CD14-positive monocyte (primary cell): ENCODE results near the gene CHAMP1. TPM values are rescaled to one million over a fixed set of nuclear protein-coding genes. Genes with fewer than 3 reads are reported as not detected.
A peak's percentile ranks its signal among the peaks of the same experiment; 100 is the strongest.
"Not testable (repeated sequence)": the region's sequence is repeated elsewhere in the genome, so short reads cannot be mapped to it uniquely, and the experiment has no call there.

Source experiments
- DNase-seq, 3 donors: peaks; one replicate each; pipeline ENCODE4 v3.0.0-alpha.2; 2011 to 2022
- H2AFZ ChIP-seq: 2 replicates; pipeline ENCODE4 v1.6.0; 2012; ENCODE audit warnings: mild to moderate bottlenecking, low read depth, low read length, inconsistent platforms; ENCODE audit not compliant: insufficient read depth, poor library complexity, severe bottlenecking
- H3K27ac ChIP-seq, 2 donors: 1 replicate in 1 of 2; 2 replicates in 1 of 2; pipeline ENCODE4 v1.5.1; 2012 to 2013; ENCODE audit warnings: low read length in 2 of 2, control low read depth in 1 of 2, inconsistent platforms in 1 of 2, low read depth in 1 of 2, mild to moderate bottlenecking in 1 of 2
- H3K27me3 ChIP-seq, 2 donors: one replicate each; pipeline versions ENCODE4 v1.6.0 to v1.6.1; 2011 to 2013; ENCODE audit warnings: low read length in 2 of 2; ENCODE audit not compliant: control insufficient read depth in 2 of 2, insufficient read depth in 2 of 2
- H3K36me3 ChIP-seq, 2 donors: replicated peaks in 1 of 2; 1 replicate in 1 of 2; 2 replicates in 1 of 2; pipeline versions ENCODE4 v1.5.1 to v1.6.1; 2012 to 2013; ENCODE audit warnings: low read length in 2 of 2, control low read depth in 1 of 2, inconsistent platforms in 1 of 2, mild to moderate bottlenecking in 1 of 2; ENCODE audit not compliant: insufficient read depth in 2 of 2, control insufficient read depth in 1 of 2
- H3K4me1 ChIP-seq, 2 donors: 1 replicate in 1 of 2; 2 replicates in 1 of 2; pipeline versions ENCODE4 v1.5.1 to v1.6.1; 2012 to 2013; ENCODE audit warnings: low read length in 2 of 2, control low read depth in 1 of 2, inconsistent platforms in 1 of 2, mild to moderate bottlenecking in 1 of 2, moderate library complexity in 1 of 2; ENCODE audit not compliant: insufficient read depth in 2 of 2, control insufficient read depth in 1 of 2
- H3K4me2 ChIP-seq: replicated peaks from 2 replicates; pipeline ENCODE3; 2012; ENCODE audit warnings: low read length, moderate library complexity, mild to moderate bottlenecking; ENCODE audit not compliant: poor library complexity, severe bottlenecking; ENCODE audit errors: extremely low read depth
- H3K4me3 ChIP-seq, 3 experiments: fragments of 200-600 bp in 1 of 3; sonication (generic) in 1 of 3; replicated peaks in 1 of 3; 1 replicate in 2 of 3; 2 replicates in 1 of 3; pipeline ENCODE4 v1.5.1; 2011 to 2013; ENCODE audit warnings: low read length in 3 of 3, mild to moderate bottlenecking in 3 of 3, control low read depth in 2 of 3, low read depth in 2 of 3, inconsistent platforms in 1 of 3, moderate library complexity in 1 of 3
- H3K79me2 ChIP-seq: 2 replicates; pipeline ENCODE4 v1.6.0; 2012; ENCODE audit warnings: mild to moderate bottlenecking, control low read depth, inconsistent platforms, low read length, moderate library complexity; ENCODE audit not compliant: insufficient read depth
- H3K9ac ChIP-seq: 2 replicates; pipeline ENCODE4 v1.6.0; 2017; ENCODE audit warnings: low read length, mild to moderate bottlenecking; ENCODE audit not compliant: insufficient read depth, poor library complexity, severe bottlenecking
- H3K9me3 ChIP-seq, 2 donors: replicated peaks in 1 of 2; 1 replicate in 1 of 2; 2 replicates in 1 of 2; pipeline versions ENCODE4 v1.5.1 to v1.6.1; 2012 to 2013; ENCODE audit warnings: low read length in 2 of 2, control low read depth in 1 of 2; ENCODE audit not compliant: control insufficient read depth in 1 of 2, insufficient read depth in 1 of 2
- H4K20me1 ChIP-seq: 2 replicates; pipeline ENCODE4 v1.6.0; 2012; ENCODE audit warnings: mild to moderate bottlenecking, low read length, control low read depth, moderate library complexity; ENCODE audit not compliant: insufficient read depth
- H3K27ac Mint-ChIP-seq, 7 donors: one replicate each; pipeline ENCODE4 v1.8.0; 2020; ENCODE audit warnings: mild to moderate bottlenecking in 7 of 7, mixed read lengths in 7 of 7, moderate library complexity in 6 of 7, inconsistent platforms in 2 of 7
- H3K27me3 Mint-ChIP-seq, 3 donors: one replicate each; pipeline ENCODE4 v1.8.0; 2021 to 2022; ENCODE audit warnings: low read depth in 3 of 3, mild to moderate bottlenecking in 3 of 3, mixed read lengths in 3 of 3, moderate library complexity in 3 of 3, inconsistent platforms in 1 of 3
- H3K36me3 Mint-ChIP-seq, 2 donors: one replicate each; pipeline ENCODE4 v1.8.0; 2020; ENCODE audit warnings: mixed read lengths in 2 of 2, inconsistent platforms in 1 of 2, mild to moderate bottlenecking in 1 of 2
- H3K4me1 Mint-ChIP-seq: one replicate; pipeline ENCODE4 v1.8.0; 2020; ENCODE audit warnings: mild to moderate bottlenecking, mixed read lengths
- H3K4me3 Mint-ChIP-seq, 2 donors: one replicate each; pipeline ENCODE4 v1.8.0; 2020; ENCODE audit warnings: mild to moderate bottlenecking in 2 of 2, mixed read lengths in 2 of 2, moderate library complexity in 1 of 2
- H3K9me3 Mint-ChIP-seq, 7 donors: one replicate each; pipeline ENCODE4 v1.8.0; 2020 to 2022; ENCODE audit warnings: mixed read lengths in 7 of 7, mild to moderate bottlenecking in 6 of 7, moderate library complexity in 6 of 7, inconsistent platforms in 2 of 7
- CTCF ChIP-seq: fragments of 200-600 bp; IDR thresholded peaks from one replicate; pipeline ENCODE4 v1.8.0; 2022; ENCODE audit warnings: antibody characterized with exemption, mild to moderate bottlenecking
- WGBS: methylation state at CpG from one replicate; pipeline ENCODE4 v1.1.5; 2013; ENCODE audit warnings: missing lambda C conversion rate; ENCODE audit not compliant: insufficient coverage; 5-methylcytosine and 5-hydroxymethylcytosine counted together
- intact Hi-C, 2 donors: fragments of 100-400 bp; cut with micrococcal nuclease; formaldehyde crosslinking; loops; one replicate each; pipeline versions ENCODE4 v1.15.0 to v1.15.1; 2023
- polyA plus RNA-seq, 3 donors: library from polyadenylated mRNA; depleted of rRNA in 1 of 3; unstranded in 2 of 3; stranded (reverse) in 1 of 3; fragments of 300-500 nt in 2 of 3; fragments of >200 nt in 1 of 3; fragmentation: Illumina TruSeq in 2 of 3; gene quantifications; 1 replicate in 2 of 3; 2 replicates in 1 of 3; pipeline ENCODE4 v1.2.3, GENCODE V29; 2012 to 2021

The CHAMP1 gene
- polyA plus RNA-seq, 3 donors, result 8.9 to 12.9 (median 9.2) TPM

- no peak for TF ChIP-seq CTCF
- intact Hi-C loops, result no loop called here
- peaks cover 18 to 23% of the 10 kb centered on the region in 2 donors for H3K4me1 ChIP-seq
- no CpG with 5 or more reads among the region's 1 CpG for WGBS
- H3K9me3 ChIP-seq, result no peaks in the 10 kb centered on the region
- peaks cover 28 to 34% of the 10 kb centered on the region in 2 donors for H3K36me3 Mint-ChIP-seq
- H3K4me1 Mint-ChIP-seq, result peaks cover 27% of the 10 kb centered on the region
- H3K4me3 Mint-ChIP-seq, result no peak overlapping the region
- peaks cover 0 to 3% (median 0%) of the 10 kb centered on the region in 7 donors for H3K9me3 Mint-ChIP-seq
- H3K27ac ChIP-seq, result peak overlapping the region in 1 of 2 donors; percentile 11
- no peak overlapping the region for H3K4me2 ChIP-seq
- H3K27me3 ChIP-seq, result no peaks in the 10 kb centered on the region
- H2AFZ ChIP-seq, result no peak overlapping the region
- peaks cover 11% of the 10 kb centered on the region for H4K20me1 ChIP-seq
- no peak overlapping the region for H3K9ac ChIP-seq
- H3K4me3 ChIP-seq, result no peak overlapping the region
- no peak for DNase-seq
- H3K27ac Mint-ChIP-seq, result peak overlapping the region in 2 of 7 donors; percentile 24 to 58
- peaks cover 0 to 3% (median 2%) of the 10 kb centered on the region in 3 donors for H3K27me3 Mint-ChIP-seq
- peaks cover 26% of the 10 kb centered on the region for H3K79me2 ChIP-seq
- peaks cover 20 to 40% of the 10 kb centered on the region in 2 donors for H3K36me3 ChIP-seq
These were observed 14.3 kb downstream of the CHAMP1 start for GRCh38 chr13:114328595-114328994.

GRCh38 chr13:114330086-114330485 lies 15.8 kb downstream of the CHAMP1 start:
- 100% methylated on average over 1 of the region's 5 CpGs for WGBS
- peaks cover 8 to 26% of the 10 kb centered on the region in 2 donors for H3K36me3 ChIP-seq
- intact Hi-C loops, result no loop called here
- no peak overlapping the region for H3K4me2 ChIP-seq
- no peak overlapping the region for H3K9ac ChIP-seq
- no peak overlapping the region for H3K27ac ChIP-seq
- peaks cover 13% of the 10 kb centered on the region for H3K79me2 ChIP-seq
- no peaks in the 10 kb centered on the region for H3K9me3 ChIP-seq
- H2AFZ ChIP-seq, result no peak overlapping the region
- Mint-ChIP-seq H3K27ac (no peak overlapping the region), H3K4me3 (no peak overlapping the region), H3K27me3 (peaks cover 0 to 3% (median 2%) of the 10 kb centered on the region in 3 donors), H3K4me1 (peaks cover 20% of the 10 kb centered on the region), H3K36me3 (peaks cover 13 to 19% of the 10 kb centered on the region in 2 donors), H3K9me3 (peaks cover 0 to 3% (median 0%) of the 10 kb centered on the region in 7 donors)
- peaks cover 11% of the 10 kb centered on the region for H4K20me1 ChIP-seq
- no peak for DNase-seq
- H3K27me3 ChIP-seq, result no peaks in the 10 kb centered on the region
- H3K4me3 ChIP-seq, result no peak overlapping the region
- peaks cover 11 to 15% of the 10 kb centered on the region in 2 donors for H3K4me1 ChIP-seq
- TF ChIP-seq CTCF, result no peak

GRCh38 chr13:114333881-114334280 lies 19.6 kb downstream of the CHAMP1 start:
- H3K27ac ChIP-seq, H3K9me3 Mint-ChIP-seq, H4K20me1 ChIP-seq, H3K9ac ChIP-seq, H3K9me3 ChIP-seq, H2AFZ ChIP-seq, H3K4me3 ChIP-seq, H3K27ac Mint-ChIP-seq, H3K4me2 ChIP-seq, H3K27me3 ChIP-seq, H3K4me1 ChIP-seq, H3K79me2 ChIP-seq, H3K4me3 Mint-ChIP-seq, H3K4me1 Mint-ChIP-seq, intact Hi-C loops, DNase-seq, H3K36me3 Mint-ChIP-seq, H3K27me3 Mint-ChIP-seq: not testable (repeated sequence)
- no CpG with 5 or more reads among the region's 3 CpGs for WGBS
- H3K36me3 ChIP-seq, result peaks cover 0 to 12% of the 10 kb centered on the region in 2 donors
